WTC11 (cell line): ENCODE results near the gene SGSM2. TPM values are rescaled to one million over a fixed set of nuclear protein-coding genes. Genes with fewer than 3 reads are reported as not detected.

Source experiments
- ATAC-seq: fragments of 200-7000 bp; cut with Tn5 transposase; 2 replicates; pipeline ENCODE4 v1.10.0; 2021; ENCODE audit warnings: mild to moderate bottlenecking, moderate library complexity
- CTCF ChIA-PET: fragments of 300-600 bp; sonication (Branson Sonifier 250); formaldehyde crosslinking; loops from one replicate; lab custom pipeline; 2021; ENCODE audit warnings: antibody characterized with exemption; lab: Charles Lee
- POLR2A ChIA-PET: fragments of 350-600 bp; sonication (Branson Sonifier 250); formaldehyde crosslinking; loops from one replicate; lab custom pipeline; 2021; ENCODE audit warnings: antibody characterized with exemption; lab: Charles Lee
- DNase-seq: peaks from one replicate; pipeline ENCODE4 v3.0.0; 2021; ENCODE audit warnings: low spot score
- H3K27ac Mint-ChIP-seq: 2 replicates; pipeline ENCODE4 v1.8.0; 2021; ENCODE audit warnings: mixed read lengths
- H3K27me3 Mint-ChIP-seq: 2 replicates; pipeline ENCODE4 v1.8.0; 2021; ENCODE audit warnings: low read depth, mild to moderate bottlenecking, moderate library complexity, mixed read lengths
- H3K36me3 Mint-ChIP-seq: 2 replicates; pipeline ENCODE4 v1.8.0; 2021; ENCODE audit warnings: mixed read lengths
- H3K4me1 Mint-ChIP-seq: 2 replicates; pipeline ENCODE4 v1.8.0; 2022; ENCODE audit warnings: mixed read lengths
- H3K4me3 Mint-ChIP-seq: 2 replicates; pipeline ENCODE4 v1.8.0; 2021; ENCODE audit warnings: mild to moderate bottlenecking, moderate library complexity, mixed read lengths
- H3K9me3 Mint-ChIP-seq: 2 replicates; pipeline ENCODE4 v1.8.0; 2021; ENCODE audit warnings: mixed read lengths
- AFF4 ChIP-seq: sonication (generic); formaldehyde crosslinking; IDR thresholded peaks from 2 replicates; pipeline ENCODE4 v1.8.1; 2023; ENCODE audit warnings: mild to moderate bottlenecking, missing genetic modification reagents, borderline replicate concordance
- CREB1 ChIP-seq: sonication (generic); formaldehyde crosslinking; IDR thresholded peaks from 2 replicates; pipeline ENCODE4 v1.8.0; 2023; ENCODE audit warnings: mild to moderate bottlenecking, missing genetic modification reagents
- E2F1 ChIP-seq: sonication (generic); formaldehyde crosslinking; IDR thresholded peaks from 2 replicates; pipeline ENCODE4 v1.8.0; 2022; ENCODE audit warnings: mild to moderate bottlenecking, missing genetic modification reagents
- E2F5 ChIP-seq: sonication (generic); formaldehyde crosslinking; IDR thresholded peaks from 2 replicates; pipeline ENCODE4 v1.8.1; 2022; ENCODE audit warnings: mild to moderate bottlenecking, moderate library complexity, missing genetic modification reagents
- ERG ChIP-seq: fragments of 250-450 bp; sonication (Bioruptor Pico); IDR thresholded peaks from 2 replicates; pipeline ENCODE4 v1.8.0; 2021; ENCODE audit warnings: mild to moderate bottlenecking
- ESRRA ChIP-seq: sonication (generic); formaldehyde crosslinking; IDR thresholded peaks from 2 replicates; pipeline ENCODE4 v1.8.1; 2022; ENCODE audit warnings: mild to moderate bottlenecking, missing genetic modification reagents, borderline replicate concordance
- FOXK1 ChIP-seq: sonication (generic); formaldehyde crosslinking; IDR thresholded peaks from 2 replicates; pipeline ENCODE4 v1.8.0; 2022; ENCODE audit warnings: mild to moderate bottlenecking, moderate library complexity, missing genetic modification reagents
- NFATC4 ChIP-seq: fragments of 250-450 bp; sonication (Bioruptor Pico); IDR thresholded peaks from 2 replicates; pipeline ENCODE4 v1.9.0; 2021; ENCODE audit warnings: mild to moderate bottlenecking
- PREB ChIP-seq: sonication (generic); formaldehyde crosslinking; IDR thresholded peaks from 2 replicates; pipeline ENCODE4 v1.8.1; 2022; ENCODE audit warnings: mild to moderate bottlenecking, missing genetic modification reagents, moderate library complexity, borderline replicate concordance
- RORB ChIP-seq: fragments of 250-450 bp; sonication (Bioruptor Pico); IDR thresholded peaks from 2 replicates; pipeline ENCODE4 v1.9.0; 2021; ENCODE audit warnings: mild to moderate bottlenecking
- SOX15 ChIP-seq: fragments of 250-450 bp; sonication (Bioruptor Pico); IDR thresholded peaks from 2 replicates; pipeline ENCODE4 v1.9.0; 2021; ENCODE audit warnings: mild to moderate bottlenecking
- TP53 ChIP-seq: sonication (generic); formaldehyde crosslinking; IDR thresholded peaks from 2 replicates; pipeline ENCODE4 v1.8.1; 2023; ENCODE audit warnings: mild to moderate bottlenecking, missing genetic modification reagents
- USF1 ChIP-seq: sonication (generic); formaldehyde crosslinking; IDR thresholded peaks from 2 replicates; pipeline ENCODE4 v1.8.0; 2022; ENCODE audit warnings: mild to moderate bottlenecking, missing genetic modification reagents
- USF2 ChIP-seq: sonication (generic); formaldehyde crosslinking; IDR thresholded peaks from 2 replicates; pipeline ENCODE4 v1.8.1; 2023; ENCODE audit warnings: mild to moderate bottlenecking, missing genetic modification reagents, moderate library complexity
- ZNF317 ChIP-seq: sonication (generic); formaldehyde crosslinking; IDR thresholded peaks from 2 replicates; pipeline ENCODE4 v1.8.1; 2023; ENCODE audit warnings: low read depth, mild to moderate bottlenecking, moderate library complexity, missing genetic modification reagents, borderline replicate concordance
- ZNF423 ChIP-seq: fragments of 250-450 bp; sonication (Bioruptor Pico); IDR thresholded peaks from 2 replicates; pipeline ENCODE4 v2.1.2; 2022; ENCODE audit warnings: mild to moderate bottlenecking, moderate library complexity
- ZNF512 ChIP-seq: sonication (generic); formaldehyde crosslinking; IDR thresholded peaks from 2 replicates; pipeline ENCODE4 v1.8.1; 2022; ENCODE audit warnings: missing genetic modification reagents, borderline replicate concordance
- ZNF671 ChIP-seq: fragments of 250-450 bp; sonication (Bioruptor Pico); IDR thresholded peaks from 2 replicates; pipeline ENCODE4 v1.8.0; 2021; ENCODE audit warnings: mild to moderate bottlenecking
- ZSCAN18 ChIP-seq: fragments of 250-450 bp; sonication (Bioruptor Pico); IDR thresholded peaks from 2 replicates; pipeline ENCODE4 v2.1.2; 2022; ENCODE audit warnings: mild to moderate bottlenecking, moderate library complexity
- total RNA-seq: library from RNA; stranded (reverse); gene quantifications from 3 replicates; pipeline ENCODE4 v1.2.3, GENCODE V29; 2021

SGSM2 gene
- total RNA-seq, 1 experiment from 2014 or later, result 50.3 TPM

GRCh38 chr17:2370211-2370589 is 32.9 kb downstream of the SGSM2 start:
- TF ChIP-seq E2F5 (CRISPR knock-in tag) (no peak), AFF4 (CRISPR knock-in tag) (no peak), ZNF423 (CRISPR knock-in tag) (no peak), PREB (CRISPR knock-in tag) (no peak), ZNF671 (CRISPR knock-in tag) (no peak), ZSCAN18 (CRISPR knock-in tag) (no peak), CREB1 (no peak), SOX15 (CRISPR knock-in tag) (no peak), USF1 (CRISPR knock-in tag) (no peak), USF2 (no peak), ERG (no peak), TP53 (CRISPR knock-in tag) (no peak), ZNF317 (CRISPR knock-in tag) (no peak), ESRRA (CRISPR knock-in tag) (no peak), FOXK1 (CRISPR knock-in tag) (no peak), NFATC4 (CRISPR knock-in tag) (no peak), RORB (CRISPR knock-in tag) (no peak), E2F1 (no peak), ZNF512 (no peak)
- no peak for ATAC-seq
- DNase-seq, result no peak
- no peaks in the 10 kb centered on the region for H3K9me3 Mint-ChIP-seq
- peaks cover 12% of the 10 kb centered on the region for H3K4me1 Mint-ChIP-seq
- POLR2A ChIA-PET, result interaction anchor here (0.5 to 1.1 kb wide), 4 partner anchors 22 to 1842 kb away, joined by 3 to 5 read pairs (median 3); partner anchors contain the start of gene TSR1
- no peaks in the 10 kb centered on the region for H3K36me3 Mint-ChIP-seq
- H3K27ac Mint-ChIP-seq, result peak overlapping the region; percentile 80
- CTCF ChIA-PET, result interaction anchor here (0.7 to 5.2 kb wide), 16 partner anchors 9 to 336 kb away, joined by 3 to 67 read pairs (median 4); partner anchors contain the start of genes HIC1, SGSM2 and TSR1
- peak overlapping the region; percentile 29; the same call in 1 of the 2 replicates for H3K4me3 Mint-ChIP-seq
- no peaks in the 10 kb centered on the region for H3K27me3 Mint-ChIP-seq
